Measurements from ENCODE around the gene EEF2K.

EEF2K gene

GRCh38 chr16:22207715-22208360 lies 1.8 kb downstream of the EEF2K start:
- Histone ChIP-seq H2AFZ (ENCODE audit: low read length) (no peak overlapping the region), H2BK15ac (ENCODE audit: low read length) (no peak overlapping the region)

GRCh38 chr16:22210285-22210684 lies 4.2 kb downstream of the EEF2K start:
- H3K18ac ChIP-seq (ENCODE audit: low read length): no peak overlapping the region
- no peak overlapping the region for H3K4ac ChIP-seq (ENCODE audit: low read length)
- no CpG with 5 or more reads among the region's 6 CpGs for WGBS, 2 donors (ENCODE audit: extremely low coverage in 2 of 2, insufficient read length in 2 of 2, insufficient replicate concordance in 1 of 2)
- no peak overlapping the region for H2AK5ac ChIP-seq (ENCODE audit: low read depth, low read length)
- H3K9ac ChIP-seq (ENCODE audit: low read depth, low read length, poor library complexity): no peak overlapping the region
- peaks cover 2% of the 10 kb centered on the region for H3K79me1 ChIP-seq (ENCODE audit: low read depth, low read length)
- no peak overlapping the region for H2BK120ac ChIP-seq (ENCODE audit: low read depth, low read length)
- H3K4me3 ChIP-seq (ENCODE audit: low read length in 2 of 2): no peak overlapping the region
- peaks cover 0 to 5% of the 10 kb centered on the region in 2 donors for H3K4me1 ChIP-seq (ENCODE audit: control insufficient read depth in 2 of 2, insufficient read depth in 1 of 2, low read depth in 1 of 2, low read length in 2 of 2)
- H3K27ac ChIP-seq (replicated peaks; ENCODE audit: low read length): no peak overlapping the region
- no peak for DNase-seq (ENCODE audit: low spot score)
- H2BK5ac ChIP-seq (ENCODE audit: low read length): no peak overlapping the region
- no peak overlapping the region for H3K23ac ChIP-seq (ENCODE audit: low read depth, low read length, poor library complexity)
- no peak overlapping the region for H2BK15ac ChIP-seq (ENCODE audit: low read length)
- no peak overlapping the region for H3K4me2 ChIP-seq (ENCODE audit: insufficient read depth, low read length, poor library complexity, severe bottlenecking)
- no peak overlapping the region for H4K91ac ChIP-seq (ENCODE audit: low read depth, low read length, poor library complexity)
- H2AFZ ChIP-seq (ENCODE audit: low read length): no peak overlapping the region
- peaks cover 0 to 1% of the 10 kb centered on the region in 2 donors for H3K36me3 ChIP-seq (replicated peaks in 1 of 2; ENCODE audit: control insufficient read depth in 2 of 2, insufficient read depth in 2 of 2, low read length in 2 of 2)
- H3K27me3 ChIP-seq (ENCODE audit: control insufficient read depth in 3 of 3, insufficient read depth in 3 of 3, low read depth in 1 of 3, low read length in 3 of 3): peaks cover 0 to 2% (median 0%) of the 10 kb centered on the region in 3 experiments
- H3K9me3 ChIP-seq (replicated peaks in 1 of 2; ENCODE audit: control insufficient read depth in 2 of 2, insufficient read depth in 1 of 2, low read depth in 1 of 2, low read length in 2 of 2): peaks cover 0 to 5% of the 10 kb centered on the region in 2 donors
- H4K8ac ChIP-seq (ENCODE audit: low read depth, low read length): no peak overlapping the region
- H2BK12ac ChIP-seq (ENCODE audit: low read length): no peak overlapping the region
- no peak overlapping the region for H3K14ac ChIP-seq (ENCODE audit: low read length)

More at GRCh38 chr16:22207715-22208360, 1.8 kb downstream of the EEF2K start:
- peaks cover 0 to 5% of the 10 kb centered on the region in 2 donors for H3K9me3 ChIP-seq (replicated peaks in 1 of 2; ENCODE audit: control insufficient read depth in 2 of 2, insufficient read depth in 1 of 2, low read depth in 1 of 2, low read length in 2 of 2)
- H3K36me3 ChIP-seq (replicated peaks in 1 of 2; ENCODE audit: control insufficient read depth in 2 of 2, insufficient read depth in 2 of 2, low read length in 2 of 2): peaks cover 0 to 1% of the 10 kb centered on the region in 2 donors
- peak overlapping the region; percentile 50 for H2AK5ac ChIP-seq (ENCODE audit: low read depth, low read length)
- H3K4me2 ChIP-seq (ENCODE audit: insufficient read depth, low read length, poor library complexity, severe bottlenecking): no peak overlapping the region
- H3K27ac ChIP-seq (replicated peaks; ENCODE audit: low read length): no peak overlapping the region
- H2BK120ac ChIP-seq (ENCODE audit: low read depth, low read length): no peak overlapping the region
- H3K79me1 ChIP-seq (ENCODE audit: low read depth, low read length): peaks cover 2% of the 10 kb centered on the region
- no peak overlapping the region for H3K9ac ChIP-seq (ENCODE audit: low read depth, low read length, poor library complexity)
- H4K8ac ChIP-seq (ENCODE audit: low read depth, low read length): no peak overlapping the region
- peaks cover 0 to 2% (median 0%) of the 10 kb centered on the region in 3 experiments for H3K27me3 ChIP-seq (ENCODE audit: control insufficient read depth in 3 of 3, insufficient read depth in 3 of 3, low read depth in 1 of 3, low read length in 3 of 3)
- peaks cover 0 to 5% of the 10 kb centered on the region in 2 donors for H3K4me1 ChIP-seq (ENCODE audit: control insufficient read depth in 2 of 2, insufficient read depth in 1 of 2, low read depth in 1 of 2, low read length in 2 of 2)
- H2BK5ac ChIP-seq (ENCODE audit: low read length): no peak overlapping the region
- no peak for DNase-seq (ENCODE audit: low spot score)
- H4K91ac ChIP-seq (ENCODE audit: low read depth, low read length, poor library complexity): no peak overlapping the region
- H3K14ac ChIP-seq (ENCODE audit: low read length): no peak overlapping the region
- H2BK12ac ChIP-seq (ENCODE audit: low read length): no peak overlapping the region
- peak overlapping the region in 1 of 2 donors; percentile 78 for H3K4me3 ChIP-seq (ENCODE audit: low read length in 2 of 2)
- no peak overlapping the region for H3K4ac ChIP-seq (ENCODE audit: low read length)
- H3K23ac ChIP-seq (ENCODE audit: low read depth, low read length, poor library complexity): no peak overlapping the region
- no CpG with 5 or more reads among the region's 10 CpGs for WGBS, 2 donors (ENCODE audit: extremely low coverage in 2 of 2, insufficient read length in 2 of 2, insufficient replicate concordance in 1 of 2)
- H3K18ac ChIP-seq (ENCODE audit: low read length): no peak overlapping the region

- Histone ChIP-seq H3K23ac (ENCODE audit: low read depth, low read length, poor library complexity) (no peak overlapping the region), H3K36me3 (replicated peaks in 1 of 2; ENCODE audit: control insufficient read depth in 2 of 2, insufficient read depth in 2 of 2, low read length in 2 of 2) (peaks cover 0 to 1% of the 10 kb centered on the region in 2 donors), H3K4me3 (ENCODE audit: low read length in 2 of 2) (no peak overlapping the region), H2BK12ac (ENCODE audit: low read length) (no peak overlapping the region), H3K27ac (replicated peaks; ENCODE audit: low read length) (no peak overlapping the region), H4K8ac (ENCODE audit: low read depth, low read length) (no peak overlapping the region), H2BK15ac (ENCODE audit: low read length) (no peak overlapping the region), H3K14ac (ENCODE audit: low read length) (no peak overlapping the region), H3K4me1 (ENCODE audit: control insufficient read depth in 2 of 2, insufficient read depth in 1 of 2, low read depth in 1 of 2, low read length in 2 of 2) (peaks cover 0 to 5% of the 10 kb centered on the region in 2 donors), H2AK5ac (ENCODE audit: low read depth, low read length) (no peak overlapping the region), H2AFZ (ENCODE audit: low read length) (no peak overlapping the region), H4K91ac (ENCODE audit: low read depth, low read length, poor library complexity) (no peak overlapping the region), H3K79me1 (ENCODE audit: low read depth, low read length) (peaks cover 2% of the 10 kb centered on the region), H3K27me3 (ENCODE audit: control insufficient read depth in 3 of 3, insufficient read depth in 3 of 3, low read depth in 1 of 3, low read length in 3 of 3) (peaks cover 0 to 2% (median 0%) of the 10 kb centered on the region in 3 experiments), H3K9me3 (replicated peaks in 1 of 2; ENCODE audit: control insufficient read depth in 2 of 2, insufficient read depth in 1 of 2, low read depth in 1 of 2, low read length in 2 of 2) (peaks cover 0 to 5% of the 10 kb centered on the region in 2 donors), H3K9ac (ENCODE audit: low read depth, low read length, poor library complexity) (no peak overlapping the region), H3K4me2 (ENCODE audit: insufficient read depth, low read length, poor library complexity, severe bottlenecking) (no peak overlapping the region), H3K18ac (ENCODE audit: low read length) (no peak overlapping the region), H2BK5ac (ENCODE audit: low read length) (no peak overlapping the region), H3K4ac (ENCODE audit: low read length) (no peak overlapping the region), H2BK120ac (ENCODE audit: low read depth, low read length) (no peak overlapping the region)
- no peak for DNase-seq (ENCODE audit: low spot score)
- WGBS, 2 donors (ENCODE audit: extremely low coverage in 2 of 2, insufficient read length in 2 of 2, insufficient replicate concordance in 1 of 2): no CpG with 5 or more reads among the region's 2 CpGs
Observed at GRCh38 chr16:22210854-22211253, 4.8 kb downstream of the EEF2K start.

- no CpG with 5 or more reads among the region's 4 CpGs for WGBS, 2 donors (ENCODE audit: extremely low coverage in 2 of 2, insufficient read length in 2 of 2, insufficient replicate concordance in 1 of 2)
- Histone ChIP-seq H3K23ac (ENCODE audit: low read depth, low read length, poor library complexity) (no peak overlapping the region), H4K8ac (ENCODE audit: low read depth, low read length) (no peak overlapping the region)
Observed at GRCh38 chr16:22213236-22213635, 7.2 kb downstream of the EEF2K start.

More at GRCh38 chr16:22213236-22213635, 7.2 kb downstream of the EEF2K start:
- H3K4me2 ChIP-seq (ENCODE audit: insufficient read depth, low read length, poor library complexity, severe bottlenecking): no peak overlapping the region
- no peak for DNase-seq (ENCODE audit: low spot score)
- no peak overlapping the region for H3K27ac ChIP-seq (replicated peaks; ENCODE audit: low read length)
- no peak overlapping the region for H2AK5ac ChIP-seq (ENCODE audit: low read depth, low read length)
- no peak overlapping the region for H2BK120ac ChIP-seq (ENCODE audit: low read depth, low read length)
- no peak overlapping the region for H3K9ac ChIP-seq (ENCODE audit: low read depth, low read length, poor library complexity)
- no peak overlapping the region for H4K91ac ChIP-seq (ENCODE audit: low read depth, low read length, poor library complexity)
- no peak overlapping the region for H2AFZ ChIP-seq (ENCODE audit: low read length)
- H3K4ac ChIP-seq (ENCODE audit: low read length): no peak overlapping the region
- no peaks in the 10 kb centered on the region for H3K27me3 ChIP-seq (ENCODE audit: control insufficient read depth in 3 of 3, insufficient read depth in 3 of 3, low read depth in 1 of 3, low read length in 3 of 3)
- H3K36me3 ChIP-seq (replicated peaks in 1 of 2; ENCODE audit: control insufficient read depth in 2 of 2, insufficient read depth in 2 of 2, low read length in 2 of 2): peaks cover 0 to 1% of the 10 kb centered on the region in 2 donors
- no peak overlapping the region for H3K14ac ChIP-seq (ENCODE audit: low read length)
- no peak overlapping the region for H3K18ac ChIP-seq (ENCODE audit: low read length)
- H2BK15ac ChIP-seq (ENCODE audit: low read length): no peak overlapping the region
- no peak overlapping the region for H3K4me3 ChIP-seq (ENCODE audit: low read length in 2 of 2)
- no peak overlapping the region for H2BK5ac ChIP-seq (ENCODE audit: low read length)
- peaks cover 0 to 5% of the 10 kb centered on the region in 2 donors for H3K9me3 ChIP-seq (replicated peaks in 1 of 2; ENCODE audit: control insufficient read depth in 2 of 2, insufficient read depth in 1 of 2, low read depth in 1 of 2, low read length in 2 of 2)
- H3K79me1 ChIP-seq (ENCODE audit: low read depth, low read length): no peaks in the 10 kb centered on the region
- H2BK12ac ChIP-seq (ENCODE audit: low read length): no peak overlapping the region
- peaks cover 0 to 1% of the 10 kb centered on the region in 2 donors for H3K4me1 ChIP-seq (ENCODE audit: control insufficient read depth in 2 of 2, insufficient read depth in 1 of 2, low read depth in 1 of 2, low read length in 2 of 2)
